NT2/D1 (cell line): ENCODE measurements around the gene PLD1.

Experiments
- SUZ12 ChIP-seq: IDR thresholded peaks from 2 replicates; pipeline ENCODE4 v1.6.1; 2011; ENCODE audit not compliant: insufficient read length, insufficient read depth; ENCODE audit errors: extremely low read depth
- YY1 ChIP-seq: IDR thresholded peaks from 2 replicates; pipeline ENCODE4 v1.6.1; 2011; ENCODE audit not compliant: insufficient read length, insufficient read depth
- ZNF274 ChIP-seq: IDR thresholded peaks from 2 replicates; pipeline ENCODE4 v1.6.1; 2011; ENCODE audit warnings: mild to moderate bottlenecking, low read depth, low read length

- TF ChIP-seq ZNF274: no peak
- TF ChIP-seq YY1: no peak
- no peak for TF ChIP-seq SUZ12
Observed at GRCh38 chr3:171643681-171644080, 166.6 kb downstream of the PLD1 start.
